Middle frontal gyrus (tissue), 1 donor: ENCODE results near the gene RASA3.
"Not testable (repeated sequence)": the region's sequence is repeated elsewhere in the genome, so short reads cannot be mapped to it uniquely, and the experiment has no call there.

Source experiments
- DNase-seq: peaks from one replicate; pipeline ENCODE4 v3.0.0-alpha.2; 2015; ENCODE audit warnings: low spot score; ENCODE audit errors: extremely low spot score

RASA3 gene

DNA sequence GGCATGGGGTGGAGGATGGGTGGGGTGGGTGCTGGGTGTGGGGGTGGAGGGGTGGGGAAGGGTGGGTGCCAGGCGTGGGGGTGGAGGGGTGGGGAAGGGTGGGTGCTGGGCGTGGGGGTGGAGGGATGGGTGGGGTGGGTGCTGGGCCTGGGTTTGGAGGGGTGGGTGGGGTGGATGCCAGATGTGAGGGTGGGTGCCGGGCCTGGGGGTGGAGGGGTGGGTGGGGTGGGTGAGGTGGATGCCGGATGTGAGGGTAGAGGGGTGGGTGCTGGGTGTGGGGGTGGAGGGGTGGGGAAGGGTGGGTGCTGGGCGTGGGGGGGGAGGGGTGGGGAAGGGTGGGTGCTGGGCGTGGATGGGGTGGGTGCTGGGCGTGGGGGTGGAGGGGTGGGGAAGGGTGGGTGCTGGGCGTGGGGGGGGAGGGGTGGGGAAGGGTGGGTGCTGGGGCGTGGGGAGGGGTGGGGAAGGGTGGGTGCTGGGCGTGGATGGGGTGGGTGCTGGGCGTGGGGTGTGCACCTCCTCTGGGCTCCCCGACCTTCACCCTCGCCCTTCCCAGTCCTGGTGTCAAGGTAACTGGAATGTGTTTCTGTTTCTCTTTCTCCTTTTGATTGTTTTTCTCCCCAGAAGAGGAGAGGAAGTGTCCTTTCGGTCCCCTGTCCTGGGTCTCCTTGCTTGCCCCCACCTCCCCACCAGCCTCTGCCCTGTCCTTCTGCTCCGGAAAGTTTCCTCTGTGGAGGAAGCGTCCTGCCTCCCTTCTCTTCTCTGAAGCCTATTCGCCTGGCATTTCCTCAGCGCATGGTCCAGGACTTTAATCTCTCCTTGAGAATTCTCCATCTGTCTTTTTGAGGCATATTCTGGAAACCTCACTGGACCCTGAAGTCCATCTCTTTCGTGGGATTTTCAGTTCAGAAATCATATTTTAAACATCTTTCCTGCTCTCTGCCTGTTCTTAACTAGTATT is 23.8 kb upstream of the RASA3 start:
- DNase-seq = no peak

DNA sequence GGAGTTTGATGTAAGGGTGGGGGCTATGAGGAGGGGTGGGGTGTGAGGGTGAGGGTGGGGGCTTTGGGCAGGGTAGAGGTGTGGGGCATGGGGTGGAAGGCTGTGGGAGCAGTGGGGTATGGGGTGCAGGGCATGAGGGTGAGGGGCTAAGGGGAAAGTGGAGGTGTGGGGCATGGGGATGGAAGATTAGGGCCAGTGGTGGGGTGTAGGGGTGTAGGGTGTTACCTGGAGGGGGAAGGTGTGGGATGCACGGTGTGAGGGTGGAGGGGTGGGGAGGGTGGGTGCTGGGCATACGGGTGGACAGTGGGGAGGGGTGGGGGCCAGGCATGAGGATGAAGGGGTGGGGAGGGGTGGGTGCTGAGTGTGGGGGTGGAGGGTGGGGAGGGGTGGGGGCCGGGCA is 22.9 kb upstream of the RASA3 start:
- no peak for DNase-seq

DNA sequence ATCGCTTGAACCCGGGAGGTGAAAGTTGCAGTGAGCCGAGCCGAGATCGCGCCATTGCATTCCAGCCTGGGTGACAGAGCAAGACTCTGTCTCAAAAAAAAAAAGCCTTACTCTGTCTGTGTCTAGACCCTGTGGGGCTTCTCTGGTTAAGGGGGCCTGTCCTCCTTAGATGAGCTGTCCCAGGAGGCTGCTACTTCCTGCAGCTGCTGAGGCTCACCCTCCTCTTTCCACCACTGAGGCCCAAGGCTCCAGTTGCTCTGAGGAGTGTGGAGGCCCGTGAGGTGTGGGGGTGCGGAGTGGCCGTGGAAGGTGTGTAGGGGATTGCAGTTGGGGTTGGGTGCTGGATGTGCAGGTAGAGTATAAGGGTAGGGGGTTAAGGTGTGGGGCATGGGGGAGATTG is 22.1 kb upstream of the RASA3 start:
- no peak for DNase-seq

DNA sequence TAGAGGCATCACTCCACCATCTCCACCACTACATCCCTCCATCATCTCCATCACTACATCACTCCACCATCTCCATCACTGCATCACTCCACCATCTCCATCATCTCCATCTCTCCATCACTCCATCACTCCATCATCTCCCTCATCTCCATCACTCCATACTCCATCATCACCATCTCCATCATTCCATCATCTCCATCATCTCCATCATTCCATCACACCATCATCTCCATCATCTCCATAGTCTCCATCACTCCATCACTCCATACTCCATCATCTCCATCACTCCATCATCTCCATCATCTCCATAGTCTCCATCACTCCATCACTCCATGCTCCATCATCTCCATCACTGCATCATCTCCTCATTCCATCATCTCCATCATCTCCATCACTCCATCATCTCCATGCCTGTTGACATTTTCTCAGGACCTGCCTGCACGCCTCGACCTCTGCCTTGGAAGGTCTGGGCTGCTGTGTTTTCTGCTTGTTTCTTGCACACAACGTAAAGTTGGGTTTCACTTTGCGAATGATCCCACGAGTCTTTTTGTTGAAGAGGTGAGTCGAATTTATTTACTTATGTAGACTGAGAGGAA is 21.2 kb upstream of the RASA3 start:
- DNase-seq = no peak

GRCh38 chr13:114152831-114153371 is 20.5 kb upstream of the RASA3 start:
- DNase-seq = no peak

DNA sequence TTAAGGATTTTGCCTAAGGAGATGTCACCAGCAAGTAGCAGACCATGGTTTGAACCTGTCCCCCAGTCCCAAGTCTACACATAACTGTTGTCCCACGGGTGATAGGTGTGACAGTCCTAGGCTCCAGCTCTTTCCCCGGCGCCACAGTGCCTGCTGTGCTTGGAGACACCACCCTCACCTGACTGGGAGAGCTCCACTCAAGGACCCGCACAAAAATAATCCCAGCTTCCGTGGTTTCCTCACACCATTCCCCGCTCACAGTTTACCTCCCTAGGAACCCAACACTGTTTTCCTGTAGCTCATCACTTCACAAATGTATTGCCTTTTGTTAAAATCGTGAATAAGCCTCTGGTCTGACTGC is 19.8 kb upstream of the RASA3 start:
- no peak for DNase-seq

DNA sequence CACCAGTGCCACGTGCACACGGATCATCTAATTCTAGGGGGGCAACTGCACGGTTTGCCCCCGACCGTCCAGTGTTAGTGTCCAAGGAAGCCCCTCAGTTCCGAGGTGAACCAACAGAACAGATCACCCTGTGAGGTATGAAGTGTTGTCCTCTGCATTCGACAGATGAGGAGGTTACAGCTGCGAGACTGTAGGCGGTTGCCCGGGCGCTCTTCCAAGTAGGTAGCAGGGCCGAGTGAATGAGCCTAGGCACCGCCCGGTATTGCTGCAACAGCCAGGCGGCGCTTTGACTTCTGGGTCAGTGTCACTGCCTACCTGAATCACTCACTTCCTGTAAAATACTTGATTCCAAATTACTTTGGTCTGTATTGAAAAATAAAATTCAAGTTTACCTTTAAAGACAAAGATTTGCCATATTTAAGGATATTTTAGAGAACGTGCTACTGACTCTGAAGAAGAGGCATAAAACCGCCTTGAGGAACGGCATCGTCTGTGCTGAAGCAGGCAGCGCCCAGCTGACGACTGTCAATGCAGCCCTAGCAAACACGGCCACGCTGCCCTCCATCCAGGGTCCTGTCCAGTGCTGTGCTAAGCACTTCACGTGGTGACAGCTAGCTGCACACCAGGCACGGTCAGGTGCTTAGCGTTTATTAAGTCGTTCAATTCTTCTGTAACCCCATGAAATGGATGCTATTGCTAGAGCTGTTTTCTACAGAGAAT is 19.3 kb upstream of the RASA3 start:
- DNase-seq = no peak

- DNase-seq = no peak
Observed at GRCh38 chr13:114151031-114151430, 18.6 kb upstream of the RASA3 start.

- DNase-seq = no peak
Observed at GRCh38 chr13:114149774-114150740, 17.6 kb upstream of the RASA3 start.

- DNase-seq = not testable (repeated sequence)
Observed at GRCh38 chr13:114148886-114149285, 16.5 kb upstream of the RASA3 start.

GRCh38 chr13:114148521-114148855 is 16.1 kb upstream of the RASA3 start:
- DNase-seq = no peak

GRCh38 chr13:114147803-114148520 is 15.5 kb upstream of the RASA3 start:
- no peak for DNase-seq

DNA sequence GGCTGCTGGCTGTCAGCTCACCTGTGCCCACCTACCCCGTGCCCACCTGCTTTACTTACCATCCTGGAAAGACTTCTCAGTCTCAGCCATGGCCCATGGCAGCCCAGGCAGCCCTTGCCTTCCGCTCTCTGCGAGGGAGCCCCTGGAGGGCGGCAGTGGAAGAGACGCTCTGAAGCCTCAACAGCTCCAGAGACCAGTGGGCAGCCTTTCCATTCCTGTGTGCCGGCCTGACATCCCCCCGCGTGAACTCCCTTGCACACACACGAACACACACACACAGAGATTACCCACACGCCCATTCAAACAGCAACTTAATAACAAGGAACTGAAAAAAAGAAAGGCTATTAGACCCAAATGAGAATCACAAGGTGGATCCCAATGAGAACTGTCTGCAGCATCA is 14.2 kb upstream of the RASA3 start:
- no peak for DNase-seq

GRCh38 chr13:114146173-114146572 is 13.8 kb upstream of the RASA3 start:
- no peak for DNase-seq

- DNase-seq = no peak
Observed at GRCh38 chr13:114145722-114146121, 13.3 kb upstream of the RASA3 start.

DNA sequence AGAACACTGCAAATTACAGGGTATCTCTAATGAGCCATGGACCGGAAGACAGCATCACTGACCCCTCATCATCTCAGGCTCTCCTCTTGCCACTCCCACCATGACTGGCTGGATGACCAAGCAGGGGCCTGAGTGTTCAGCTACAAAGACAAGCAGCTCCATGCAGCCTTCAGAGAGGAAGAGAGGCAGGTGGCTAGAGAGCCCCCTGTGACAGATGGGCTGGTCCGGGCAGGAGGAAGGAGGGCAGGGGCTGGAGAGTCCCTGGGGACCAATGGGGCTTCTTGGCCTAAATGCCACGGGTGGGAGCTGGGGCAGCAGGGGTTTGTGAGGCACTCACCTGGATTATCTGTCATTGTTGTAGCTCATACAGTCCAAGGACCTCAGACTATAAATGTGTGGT is 12.8 kb upstream of the RASA3 start:
- DNase-seq = no peak

DNA sequence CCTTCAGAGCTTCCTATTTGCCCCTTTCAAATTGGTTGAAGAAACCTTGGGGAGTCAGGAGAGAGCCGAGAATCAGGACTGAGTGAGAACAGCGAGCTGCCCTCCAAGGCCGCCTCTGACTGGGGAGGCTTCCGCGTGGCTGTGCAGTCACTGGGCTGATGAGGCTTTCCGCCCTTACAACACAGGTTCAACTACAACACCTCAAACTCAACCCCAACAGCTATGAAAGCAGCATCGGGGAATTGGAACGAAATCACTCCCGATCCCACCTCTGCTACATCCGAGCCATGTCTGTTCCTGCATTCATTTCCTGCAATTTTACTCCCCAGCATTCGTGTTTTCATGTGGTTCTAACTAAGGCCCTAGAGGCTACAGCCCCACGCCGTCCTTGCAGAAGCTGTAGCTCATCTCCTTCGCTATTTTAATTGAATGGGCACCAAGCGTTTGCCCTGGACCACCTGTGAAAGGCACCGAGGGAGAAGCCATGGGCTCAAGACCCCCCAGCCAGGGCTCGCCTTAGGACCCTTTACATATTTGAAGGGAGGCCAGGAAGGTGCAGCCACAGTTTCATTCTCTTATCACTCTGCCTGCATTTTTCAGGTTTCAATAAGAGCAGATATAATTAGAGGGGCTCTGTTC is 12.3 kb upstream of the RASA3 start:
- DNase-seq = no peak

DNA sequence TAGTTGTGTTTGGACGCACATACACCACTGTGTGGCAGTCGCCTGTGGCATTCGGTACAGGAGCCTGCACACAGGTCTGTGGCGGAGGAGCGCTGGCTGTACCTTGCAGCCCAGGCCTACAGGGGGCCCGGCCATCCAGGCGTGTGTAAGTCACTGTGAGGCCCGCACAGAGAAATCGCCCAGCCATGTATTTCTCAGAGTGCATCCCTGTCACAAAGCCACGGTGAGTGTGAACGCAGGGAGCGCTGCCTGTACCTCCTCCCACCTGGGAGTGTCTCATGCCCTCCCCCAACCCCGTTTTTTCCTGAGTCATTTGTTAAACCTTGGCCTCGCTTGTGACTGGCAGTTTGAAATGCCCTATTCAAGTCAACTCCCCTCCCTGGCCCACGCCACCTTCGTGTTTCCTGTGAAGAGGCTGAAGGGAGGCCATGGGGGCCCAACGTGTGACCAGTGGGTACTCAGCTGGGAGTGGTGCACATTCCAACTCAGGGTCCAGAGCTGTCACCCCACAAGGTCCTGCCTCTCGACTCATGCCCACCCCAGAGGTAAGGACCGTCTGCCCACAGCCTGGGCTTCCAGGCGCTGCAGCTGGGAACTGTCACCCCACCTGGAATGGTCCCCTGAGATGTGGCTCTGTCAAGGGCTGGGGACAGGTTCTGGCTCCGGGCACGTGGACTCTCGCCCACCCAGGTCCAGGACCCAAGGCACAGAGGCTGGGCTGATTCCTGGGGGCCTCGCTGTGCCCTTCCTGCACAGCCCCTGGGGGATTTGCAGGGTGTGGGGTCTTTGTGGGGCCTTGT is 11.6 kb upstream of the RASA3 start:
- no peak for DNase-seq
